ENCODE data around the gene PGLYRP4. TPM values are rescaled to one million over a fixed set of nuclear protein-coding genes. Genes with fewer than 3 reads are reported as not detected.

PGLYRP4 gene
- total RNA-seq, 2 experiments from 2014 or later = not detected

DNA sequence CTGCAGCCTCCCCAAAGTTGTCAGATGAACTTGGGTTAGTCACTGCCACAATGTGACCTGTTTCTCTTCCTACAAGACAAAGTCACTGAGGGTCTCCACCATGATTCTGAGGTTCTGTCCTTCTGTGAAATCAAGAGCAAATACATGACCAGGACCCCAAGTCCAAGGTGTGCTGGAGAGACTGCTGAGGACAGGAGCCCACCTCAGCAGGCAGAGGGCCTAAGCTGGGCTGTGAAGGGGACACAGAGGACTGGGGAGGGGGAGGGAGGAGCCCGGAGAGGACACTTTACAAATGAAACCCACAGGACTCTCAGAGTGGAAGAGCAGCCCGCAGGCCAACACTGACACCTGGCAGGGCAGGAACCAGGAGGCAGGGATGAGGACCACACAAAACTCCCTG lies 39.2 kb downstream of the PGLYRP4 start:
- CTCF ChIA-PET = no interaction called here
- no peak overlapping the region for H3K4me3 Mint-ChIP-seq
- no peaks in the 10 kb centered on the region for H3K36me3 Mint-ChIP-seq
- no peaks in the 10 kb centered on the region for H3K9me3 Mint-ChIP-seq
- peaks cover 7% of the 10 kb centered on the region for H3K27me3 Mint-ChIP-seq
- intact Hi-C loops (cut with micrococcal nuclease) = no loop called here
- H3K27ac Mint-ChIP-seq = no peak overlapping the region
- POLR2A ChIA-PET = no interaction called here
- no peaks in the 10 kb centered on the region for H3K4me1 Mint-ChIP-seq (ENCODE audit: low read depth)
- no peak for DNase-seq

GRCh38 chr1:153308540-153308939 lies 40.1 kb downstream of the PGLYRP4 start:
- Mint-ChIP-seq H3K27ac (no peak overlapping the region), H3K27me3 (peaks cover 7% of the 10 kb centered on the region), H3K4me1 (ENCODE audit: low read depth) (no peaks in the 10 kb centered on the region), H3K4me3 (no peak overlapping the region), H3K9me3 (no peaks in the 10 kb centered on the region), H3K36me3 (no peaks in the 10 kb centered on the region)
- POLR2A ChIA-PET = no interaction called here
- DNase-seq = no peak
- intact Hi-C loops (cut with micrococcal nuclease) = no loop called here
- CTCF ChIA-PET = no interaction called here

- intact Hi-C loops (cut with micrococcal nuclease) = no loop called here
- H3K4me3 Mint-ChIP-seq = no peak overlapping the region
These were observed 41.4 kb downstream of the PGLYRP4 start for GRCh38 chr1:153307221-153307600.

DNA sequence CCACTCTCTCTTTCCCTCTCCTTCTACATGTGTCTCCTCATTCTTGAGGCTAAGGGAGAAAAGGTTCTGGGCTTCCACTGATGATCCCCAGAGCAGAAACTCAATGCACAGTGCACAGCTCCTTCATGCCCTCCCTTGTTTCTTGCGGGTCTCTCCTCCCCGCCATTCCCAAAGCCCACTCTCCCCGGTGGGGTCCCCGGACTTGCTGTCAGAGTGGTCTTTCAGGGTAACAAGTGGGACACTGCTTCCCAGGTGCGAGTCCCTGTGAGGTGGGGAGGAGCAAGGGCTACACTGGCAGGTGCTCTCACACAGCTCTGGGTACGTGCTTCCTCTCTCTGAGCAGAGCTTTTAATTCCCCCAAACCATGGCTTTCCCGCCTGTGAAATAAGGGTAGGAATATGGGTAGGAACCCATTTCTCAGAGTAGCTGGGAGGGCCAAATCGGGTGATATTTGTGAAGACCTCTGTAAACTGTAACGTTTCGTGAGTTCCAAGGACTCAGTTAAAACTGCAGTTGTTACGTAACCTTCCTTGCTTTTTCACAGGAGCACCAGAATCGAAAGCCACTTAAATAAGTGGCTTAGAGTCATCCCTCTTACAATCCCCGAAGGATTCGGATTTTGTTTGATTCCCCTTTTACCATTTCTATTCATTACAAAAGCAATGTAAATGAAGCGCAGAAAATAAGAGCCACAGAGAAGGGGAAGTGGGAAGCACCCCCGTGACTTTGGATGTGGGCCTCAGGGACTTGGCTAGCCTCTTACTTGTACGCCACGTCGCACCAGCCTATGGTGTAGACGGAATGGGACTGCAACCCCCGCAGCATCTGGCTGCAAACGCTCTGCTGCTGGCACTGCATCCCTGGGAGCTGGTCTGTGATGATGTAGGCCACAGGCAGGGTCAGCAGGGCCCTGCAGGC lies 42.1 kb downstream of the PGLYRP4 start:
- intact Hi-C loops (cut with micrococcal nuclease) = no loop called here
- Mint-ChIP-seq H3K9me3 (no peaks in the 10 kb centered on the region), H3K4me1 (ENCODE audit: low read depth) (no peaks in the 10 kb centered on the region), H3K27ac (no peak overlapping the region), H3K4me3 (no peak overlapping the region), H3K27me3 (peaks cover 1% of the 10 kb centered on the region), H3K36me3 (no peaks in the 10 kb centered on the region)
- CTCF ChIA-PET = no interaction called here
- DNase-seq = no peak
- POLR2A ChIA-PET = interaction anchor here (0.7 kb wide), 1 partner anchor 635 kb away, joined by 3 read pairs; no protein-coding TSS in a partner anchor

More at GRCh38 chr1:153307221-153307600, 41.4 kb downstream of the PGLYRP4 start:
- Mint-ChIP-seq H3K4me1 (ENCODE audit: low read depth) (no peaks in the 10 kb centered on the region), H3K27me3 (peaks cover 4% of the 10 kb centered on the region), H3K9me3 (no peaks in the 10 kb centered on the region), H3K36me3 (no peaks in the 10 kb centered on the region), H3K27ac (no peak overlapping the region)
- ChIA-PET POLR2A (no interaction called here), CTCF (no interaction called here)
- DNase-seq = no peak

DNA sequence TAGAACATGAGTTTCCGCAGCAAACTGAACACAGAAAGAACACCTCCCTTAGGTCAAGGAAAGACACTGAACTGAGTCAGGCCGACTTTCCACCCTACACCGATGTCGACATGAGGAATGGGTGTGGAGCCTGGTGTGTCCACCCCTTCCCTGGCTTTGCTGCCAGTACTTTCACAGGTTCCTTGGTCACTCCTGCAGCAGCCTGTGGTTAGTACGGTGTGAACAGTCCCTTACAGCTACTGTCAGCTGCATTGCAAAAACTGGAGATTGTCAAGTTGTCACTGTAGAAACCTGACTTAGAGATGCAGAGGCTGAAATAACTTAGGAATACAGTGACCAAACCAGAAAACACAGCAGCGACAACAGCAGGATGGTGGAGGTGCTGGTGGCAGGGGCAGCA lies 43.0 kb downstream of the PGLYRP4 start:
- no peaks in the 10 kb centered on the region for H3K4me1 Mint-ChIP-seq (ENCODE audit: low read depth)
- intact Hi-C loops (cut with micrococcal nuclease) = no loop called here
- ChIA-PET POLR2A (no interaction called here), CTCF (no interaction called here)
- peaks cover 1% of the 10 kb centered on the region for H3K27me3 Mint-ChIP-seq
- H3K36me3 Mint-ChIP-seq = no peaks in the 10 kb centered on the region
- DNase-seq = no peak
- no peak overlapping the region for H3K27ac Mint-ChIP-seq
- no peaks in the 10 kb centered on the region for H3K9me3 Mint-ChIP-seq
- H3K4me3 Mint-ChIP-seq = no peak overlapping the region

DNA sequence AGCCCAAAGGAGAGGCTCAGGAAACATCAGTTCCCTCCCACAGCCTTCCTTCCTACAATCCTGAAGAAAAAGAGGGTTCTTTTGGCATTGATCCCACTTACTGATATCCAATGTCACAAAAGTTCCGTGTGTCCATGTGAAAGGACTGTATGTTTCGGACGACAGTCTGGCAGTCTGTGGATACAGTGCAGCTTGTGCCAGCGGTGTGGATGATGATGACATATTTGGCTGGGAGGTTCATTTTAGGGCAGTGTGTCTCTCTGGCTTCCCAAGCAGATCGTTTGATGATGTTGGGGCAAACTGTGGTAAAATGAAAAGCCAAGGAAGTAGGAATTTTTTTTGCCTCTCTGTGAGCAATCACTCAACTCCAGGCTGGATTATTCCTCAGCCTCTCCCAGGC lies 46.3 kb downstream of the PGLYRP4 start:
- Mint-ChIP-seq H3K9me3 (no peaks in the 10 kb centered on the region), H3K36me3 (no peaks in the 10 kb centered on the region), H3K27me3 (no peaks in the 10 kb centered on the region), H3K4me3 (no peak overlapping the region), H3K27ac (no peak overlapping the region), H3K4me1 (ENCODE audit: low read depth) (no peaks in the 10 kb centered on the region)
- no peak for DNase-seq
- intact Hi-C loops (cut with micrococcal nuclease) = no loop called here
- ChIA-PET CTCF (no interaction called here), POLR2A (no interaction called here)

DNA sequence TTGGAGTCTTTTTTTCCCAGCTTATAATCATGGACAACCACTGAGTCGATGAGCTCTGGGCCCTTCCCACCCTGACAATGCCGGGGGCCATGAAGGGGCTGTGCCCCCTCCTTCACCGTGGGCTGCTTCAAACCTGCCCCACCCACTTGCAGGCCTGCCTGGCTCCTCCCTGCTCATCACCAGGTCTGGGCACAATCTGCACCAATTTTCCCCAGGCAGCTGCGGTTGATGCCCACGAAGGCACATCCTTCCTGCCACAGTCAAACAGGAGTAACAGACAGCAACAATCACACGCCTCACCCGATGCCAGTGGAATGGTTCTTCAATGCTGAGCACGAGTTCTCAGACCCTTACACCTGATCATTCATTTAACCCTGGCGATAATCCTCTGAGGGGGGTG lies 54.8 kb downstream of the PGLYRP4 start:
- Mint-ChIP-seq H3K4me1 (ENCODE audit: low read depth) (peaks cover 22% of the 10 kb centered on the region), H3K27ac (no peak overlapping the region), H3K27me3 (no peaks in the 10 kb centered on the region), H3K4me3 (no peak overlapping the region), H3K9me3 (no peaks in the 10 kb centered on the region), H3K36me3 (no peaks in the 10 kb centered on the region)
- intact Hi-C loops (cut with micrococcal nuclease) = no loop called here
- peak; percentile 22 for DNase-seq
- ChIA-PET CTCF (no interaction called here), POLR2A (no interaction called here)

GRCh38 chr1:153293480-153293775 lies 55.2 kb downstream of the PGLYRP4 start:
- Mint-ChIP-seq H3K4me1 (ENCODE audit: low read depth) (peaks cover 22% of the 10 kb centered on the region), H3K27ac (no peak overlapping the region), H3K9me3 (no peaks in the 10 kb centered on the region), H3K36me3 (no peaks in the 10 kb centered on the region), H3K27me3 (no peaks in the 10 kb centered on the region), H3K4me3 (no peak overlapping the region)
- intact Hi-C loops (cut with micrococcal nuclease) = no loop called here
- CTCF ChIA-PET = interaction anchor here (0.6 kb wide), 1 partner anchor 443 kb away, joined by 3 read pairs; no protein-coding TSS in a partner anchor
- POLR2A ChIA-PET = no interaction called here
- DNase-seq = no peak

- no peaks in the 10 kb centered on the region for H3K27me3 Mint-ChIP-seq
- no peaks in the 10 kb centered on the region for H3K36me3 Mint-ChIP-seq
- ChIA-PET POLR2A (no interaction called here), CTCF (interaction anchor here (0.6 kb wide), 1 partner anchor 442 kb away, joined by 3 read pairs; no protein-coding TSS in a partner anchor)
- no peak overlapping the region for H3K4me3 Mint-ChIP-seq
- no peaks in the 10 kb centered on the region for H3K9me3 Mint-ChIP-seq
- DNase-seq = no peak
- peaks cover 22% of the 10 kb centered on the region for H3K4me1 Mint-ChIP-seq (ENCODE audit: low read depth)
- intact Hi-C loops (cut with micrococcal nuclease) = no loop called here
- H3K27ac Mint-ChIP-seq = no peak overlapping the region
These were observed 55.7 kb downstream of the PGLYRP4 start for GRCh38 chr1:153292740-153293479.

GRCh38 chr1:153292185-153292584 lies 56.5 kb downstream of the PGLYRP4 start:
- ChIA-PET CTCF (interaction anchor here (1.2 kb wide), 1 partner anchor 8 kb away, joined by 3 read pairs; no protein-coding TSS in a partner anchor), POLR2A (no interaction called here)
- no peak for DNase-seq
- H3K4me3 Mint-ChIP-seq = no peak overlapping the region
- no peak overlapping the region for H3K27ac Mint-ChIP-seq
- no peaks in the 10 kb centered on the region for H3K36me3 Mint-ChIP-seq
- H3K4me1 Mint-ChIP-seq (ENCODE audit: low read depth) = peaks cover 22% of the 10 kb centered on the region
- no peaks in the 10 kb centered on the region for H3K9me3 Mint-ChIP-seq
- H3K27me3 Mint-ChIP-seq = no peaks in the 10 kb centered on the region
- intact Hi-C loops (cut with micrococcal nuclease) = no loop called here

- ChIA-PET CTCF (interaction anchor here (1.2 kb wide), 1 partner anchor 9 kb away, joined by 3 read pairs; no protein-coding TSS in a partner anchor), POLR2A (no interaction called here)
- intact Hi-C loops (cut with micrococcal nuclease) = no loop called here
- Mint-ChIP-seq H3K4me3 (no peak overlapping the region), H3K27ac (no peak overlapping the region), H3K36me3 (no peaks in the 10 kb centered on the region), H3K9me3 (no peaks in the 10 kb centered on the region), H3K4me1 (ENCODE audit: low read depth) (peaks cover 22% of the 10 kb centered on the region), H3K27me3 (no peaks in the 10 kb centered on the region)
- peak; percentile 40 for DNase-seq
These were observed 57.1 kb downstream of the PGLYRP4 start for GRCh38 chr1:153291514-153291913.

- H3K4me1 Mint-ChIP-seq (ENCODE audit: low read depth) = peaks cover 17% of the 10 kb centered on the region
- CTCF ChIA-PET = interaction anchor here (0.9 to 2.7 kb wide), 7 partner anchors 14 to 636 kb away, joined by 3 to 13 read pairs (median 5); no protein-coding TSS in a partner anchor
- POLR2A ChIA-PET = no interaction called here
- no peak overlapping the region for H3K27ac Mint-ChIP-seq
- no peaks in the 10 kb centered on the region for H3K27me3 Mint-ChIP-seq
- DNase-seq = peak; percentile 36
- intact Hi-C loops (cut with micrococcal nuclease) = loop anchor here (5.0 kb wide), 1 partner anchor 416 kb away; no protein-coding TSS in a partner anchor
- H3K9me3 Mint-ChIP-seq = no peaks in the 10 kb centered on the region
- H3K4me3 Mint-ChIP-seq = no peak overlapping the region
- no peaks in the 10 kb centered on the region for H3K36me3 Mint-ChIP-seq
These were observed 59.9 kb downstream of the PGLYRP4 start for GRCh38 chr1:153288634-153289275.
